Measurements from ENCODE around the gene RPL27. TPM values are rescaled to one million over a fixed set of nuclear protein-coding genes. Genes with fewer than 3 reads are reported as not detected.
A peak's percentile ranks its signal among the peaks of the same experiment; 100 is the strongest.

RPL27 gene
- total and polyA plus RNA-seq, 2 of the 13 experiments (the other 11 are each of a cell fraction or from before 2014, with no cell fraction given) = 1,585 to 5,840 TPM

DNA sequence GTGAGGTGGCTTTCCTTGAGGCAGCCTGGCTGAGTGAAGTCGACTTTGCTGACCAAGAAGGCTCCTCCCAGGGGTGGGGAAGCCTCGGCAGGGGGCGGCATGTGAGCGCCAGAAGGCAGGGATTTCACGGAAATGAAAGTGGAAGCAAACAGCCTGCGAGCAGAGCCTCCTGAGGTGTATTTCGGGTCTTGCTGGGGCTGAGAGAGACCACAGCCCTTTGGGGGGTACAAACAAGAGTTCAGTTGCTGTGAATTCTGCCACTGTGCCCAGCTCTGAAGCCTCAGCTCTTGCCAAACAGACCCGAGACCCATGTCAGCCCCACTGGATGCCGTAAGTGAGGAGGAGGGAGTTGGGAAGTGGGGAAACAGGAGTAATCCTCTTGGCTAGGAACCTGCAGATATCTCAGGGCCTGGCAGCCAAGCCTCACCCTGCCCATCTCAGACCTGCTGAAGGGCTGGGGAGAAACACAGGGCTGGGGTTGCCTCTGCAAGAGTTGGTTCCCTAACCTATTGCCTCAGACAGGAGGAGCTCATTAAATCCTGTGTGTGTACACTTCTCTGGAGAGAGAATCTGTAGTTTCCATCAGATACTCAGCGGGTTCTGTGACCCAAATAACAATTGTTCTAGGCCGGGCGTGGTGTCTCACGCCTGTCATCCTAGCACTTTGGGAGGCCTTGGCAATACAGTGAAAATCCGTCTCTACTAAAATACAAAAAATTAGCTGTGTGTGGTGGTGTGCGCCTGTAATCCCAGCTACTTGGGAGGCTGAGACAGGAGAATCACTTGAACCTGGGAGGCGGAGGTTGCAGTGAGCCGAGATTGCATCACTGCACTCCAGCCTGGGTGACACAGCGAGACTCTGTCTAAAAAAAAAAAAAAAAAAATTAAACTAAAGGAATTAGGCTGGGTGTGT, 8.7 kb downstream of the RPL27 start, which contains the start of gene IFI35 (continued):
- TF ChIP-seq, protein P1, sequence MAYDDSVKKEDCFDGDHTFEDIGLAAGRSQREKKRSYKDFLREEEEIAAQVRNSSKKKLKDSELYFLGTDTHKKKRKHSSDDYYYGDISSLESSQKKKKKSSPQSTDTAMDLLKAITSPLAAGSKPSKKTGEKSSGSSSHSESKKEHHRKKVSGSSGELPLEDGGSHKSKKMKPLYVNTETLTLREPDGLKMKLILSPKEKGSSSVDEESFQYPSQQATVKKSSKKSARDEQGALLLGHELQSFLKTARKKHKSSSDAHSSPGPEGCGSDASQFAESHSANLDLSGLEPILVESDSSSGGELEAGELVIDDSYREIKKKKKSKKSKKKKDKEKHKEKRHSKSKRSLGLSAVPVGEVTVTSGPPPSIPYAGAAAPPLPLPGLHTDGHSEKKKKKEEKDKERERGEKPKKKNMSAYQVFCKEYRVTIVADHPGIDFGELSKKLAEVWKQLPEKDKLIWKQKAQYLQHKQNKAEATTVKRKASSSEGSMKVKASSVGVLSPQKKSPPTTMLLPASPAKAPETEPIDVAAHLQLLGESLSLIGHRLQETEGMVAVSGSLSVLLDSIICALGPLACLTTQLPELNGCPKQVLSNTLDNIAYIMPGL (CRISPR knock-in tag; IDR thresholded peaks at IDR 0.05; ENCODE audit: borderline replicate concordance in 1 of 2, low read depth in 1 of 2) = peak; percentile 90 to 92
- no peak for TF ChIP-seq KLF13 (CRISPR knock-in tag; IDR thresholded peaks at IDR 0.05)
- no peak for TF ChIP-seq PHF21A (CRISPR knock-in tag; IDR thresholded peaks at IDR 0.05)
- TF ChIP-seq FOXJ3 (CRISPR knock-in tag; IDR thresholded peaks at IDR 0.05; ENCODE audit: borderline replicate concordance) = no peak
- no peak for TF ChIP-seq ZFP36L2 (CRISPR knock-in tag; IDR thresholded peaks at IDR 0.05)
- no peak for TF ChIP-seq HNRNPK (IDR thresholded peaks at IDR 0.05; ENCODE audit: low read depth, low read length, poor library complexity, severe bottlenecking)
- TF ChIP-seq, protein P2, sequence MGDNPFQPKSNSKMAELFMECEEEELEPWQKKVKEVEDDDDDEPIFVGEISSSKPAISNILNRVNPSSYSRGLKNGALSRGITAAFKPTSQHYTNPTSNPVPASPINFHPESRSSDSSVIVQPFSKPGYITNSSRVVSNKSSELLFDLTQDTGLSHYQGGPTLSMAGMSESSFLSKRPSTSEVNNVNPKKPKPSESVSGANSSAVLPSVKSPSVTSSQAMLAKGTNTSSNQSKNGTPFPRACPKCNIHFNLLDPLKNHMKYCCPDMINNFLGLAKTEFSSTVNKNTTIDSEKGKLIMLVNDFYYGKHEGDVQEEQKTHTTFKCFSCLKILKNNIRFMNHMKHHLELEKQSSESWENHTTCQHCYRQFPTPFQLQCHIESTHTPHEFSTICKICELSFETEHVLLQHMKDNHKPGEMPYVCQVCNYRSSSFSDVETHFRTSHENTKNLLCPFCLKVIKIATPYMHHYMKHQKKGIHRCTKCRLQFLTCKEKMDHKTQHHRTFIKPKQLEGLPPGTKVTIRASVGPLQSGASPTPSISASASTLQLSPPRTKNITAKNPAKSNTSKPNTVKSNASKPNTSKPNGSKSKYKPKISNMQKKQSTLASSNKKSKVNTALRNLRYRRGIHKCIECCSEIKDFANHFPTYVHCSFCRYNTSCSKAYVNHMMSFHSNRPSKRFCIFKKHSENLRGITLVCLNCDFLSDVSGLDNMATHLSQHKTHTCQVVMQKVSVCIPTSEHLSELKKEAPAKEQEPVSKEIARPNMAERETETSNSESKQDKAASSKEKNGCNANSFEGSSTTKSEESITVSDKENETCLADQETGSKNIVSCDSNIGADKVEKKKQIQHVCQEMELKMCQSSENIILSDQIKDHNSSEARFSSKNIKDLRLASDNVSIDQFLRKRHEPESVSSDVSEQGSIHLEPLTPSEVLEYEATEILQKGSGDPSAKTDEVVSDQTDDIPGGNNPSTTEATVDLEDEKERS (CRISPR knock-in tag; IDR thresholded peaks at IDR 0.05) = peak; percentile 64; the same call in 1 of the 2 replicates
- TF ChIP-seq, protein P3, sequence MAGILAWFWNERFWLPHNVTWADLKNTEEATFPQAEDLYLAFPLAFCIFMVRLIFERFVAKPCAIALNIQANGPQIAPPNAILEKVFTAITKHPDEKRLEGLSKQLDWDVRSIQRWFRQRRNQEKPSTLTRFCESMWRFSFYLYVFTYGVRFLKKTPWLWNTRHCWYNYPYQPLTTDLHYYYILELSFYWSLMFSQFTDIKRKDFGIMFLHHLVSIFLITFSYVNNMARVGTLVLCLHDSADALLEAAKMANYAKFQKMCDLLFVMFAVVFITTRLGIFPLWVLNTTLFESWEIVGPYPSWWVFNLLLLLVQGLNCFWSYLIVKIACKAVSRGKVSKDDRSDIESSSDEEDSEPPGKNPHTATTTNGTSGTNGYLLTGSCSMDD (CRISPR knock-in tag; IDR thresholded peaks at IDR 0.05) = no peak
- TF ChIP-seq, protein P4, sequence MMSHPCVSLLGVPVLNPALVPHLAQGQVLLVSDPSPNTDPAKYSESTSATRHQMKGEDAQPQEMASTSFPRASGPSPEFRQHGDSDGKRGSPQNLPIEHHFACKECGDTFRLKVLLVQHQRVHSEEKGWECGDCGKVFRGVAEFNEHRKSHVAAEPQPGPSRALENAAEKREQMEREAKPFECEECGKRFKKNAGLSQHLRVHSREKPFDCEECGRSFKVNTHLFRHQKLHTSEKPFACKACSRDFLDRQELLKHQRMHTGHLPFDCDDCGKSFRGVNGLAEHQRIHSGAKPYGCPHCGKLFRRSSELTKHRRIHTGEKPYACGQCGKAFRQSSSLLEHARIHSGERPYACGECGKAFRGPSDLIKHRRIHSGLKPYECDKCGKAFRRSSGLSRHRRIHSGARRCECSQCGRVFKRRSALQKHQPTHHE (CRISPR knock-in tag; IDR thresholded peaks at IDR 0.05; ENCODE audit: borderline replicate concordance) = no peak; the same call in 1 of the 2 replicates
- 0 out of 2 replicates have a peak, but pooled peaks have one; percentile 57 for TF ChIP-seq ZNF556 (CRISPR knock-in tag; IDR thresholded peaks at IDR 0.05; ENCODE audit: borderline replicate concordance)
- no peak; the same call in 1 of the 2 replicates for TF ChIP-seq ZKSCAN8 (CRISPR knock-in tag; IDR thresholded peaks at IDR 0.05; ENCODE audit: borderline replicate concordance)
- TF ChIP-seq ZSCAN9 (CRISPR knock-in tag; IDR thresholded peaks at IDR 0.05; ENCODE audit: borderline replicate concordance) = no peak; the same call in 1 of the 2 replicates
- no peak for TF ChIP-seq NFKBIZ (CRISPR knock-in tag; IDR thresholded peaks at IDR 0.05)
- TF ChIP-seq, protein P5, sequence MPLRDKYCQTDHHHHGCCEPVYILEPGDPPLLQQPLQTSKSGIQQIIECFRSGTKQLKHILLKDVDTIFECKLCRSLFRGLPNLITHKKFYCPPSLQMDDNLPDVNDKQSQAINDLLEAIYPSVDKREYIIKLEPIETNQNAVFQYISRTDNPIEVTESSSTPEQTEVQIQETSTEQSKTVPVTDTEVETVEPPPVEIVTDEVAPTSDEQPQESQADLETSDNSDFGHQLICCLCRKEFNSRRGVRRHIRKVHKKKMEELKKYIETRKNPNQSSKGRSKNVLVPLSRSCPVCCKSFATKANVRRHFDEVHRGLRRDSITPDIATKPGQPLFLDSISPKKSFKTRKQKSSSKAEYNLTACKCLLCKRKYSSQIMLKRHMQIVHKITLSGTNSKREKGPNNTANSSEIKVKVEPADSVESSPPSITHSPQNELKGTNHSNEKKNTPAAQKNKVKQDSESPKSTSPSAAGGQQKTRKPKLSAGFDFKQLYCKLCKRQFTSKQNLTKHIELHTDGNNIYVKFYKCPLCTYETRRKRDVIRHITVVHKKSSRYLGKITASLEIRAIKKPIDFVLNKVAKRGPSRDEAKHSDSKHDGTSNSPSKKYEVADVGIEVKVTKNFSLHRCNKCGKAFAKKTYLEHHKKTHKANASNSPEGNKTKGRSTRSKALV (CRISPR knock-in tag; IDR thresholded peaks at IDR 0.05) = no peak
- TF ChIP-seq SP2 (CRISPR knock-in tag; IDR thresholded peaks at IDR 0.05) = no peak; the same call in 1 of the 2 replicates
- TF ChIP-seq NCOA1 (CRISPR knock-in tag; IDR thresholded peaks at IDR 0.05) = no peak
- TF ChIP-seq SIN3A (IDR thresholded peaks at IDR 0.05; ENCODE audit: borderline replicate concordance, low read depth, low read length) = no peak
- TF ChIP-seq ZSCAN12 (CRISPR knock-in tag; IDR thresholded peaks at IDR 0.05) = no peak

All from HepG2 (cell line).